KMS-11 (cell line): ENCODE results near the gene SECISBP2L.

Experiments used
- H2AFZ ChIP-seq: fragments of 200-600 bp; sonication (generic); 2 replicates; pipeline ENCODE4 v1.6.1; 2016; ENCODE audit warnings: antibody characterized with exemption, mixed run types, low read depth
- H3K27ac ChIP-seq: fragments of 200-600 bp; sonication (generic); 2 replicates; pipeline ENCODE4 v1.6.1; 2016; ENCODE audit warnings: mild to moderate bottlenecking, mixed run types
- H3K27me3 ChIP-seq: fragments of 200-600 bp; sonication (generic); 2 replicates; pipeline ENCODE4 v1.6.1; 2017; ENCODE audit warnings: mild to moderate bottlenecking, low read depth, mixed run types, moderate library complexity; ENCODE audit not compliant: insufficient read depth
- H3K36me3 ChIP-seq: fragments of 200-600 bp; sonication (generic); 2 replicates; pipeline ENCODE4 v1.6.1; 2017; ENCODE audit warnings: mild to moderate bottlenecking, mixed run types; ENCODE audit not compliant: insufficient read depth
- H3K4me1 ChIP-seq: fragments of 200-600 bp; sonication (generic); 2 replicates; pipeline ENCODE4 v1.6.1; 2016; ENCODE audit warnings: mild to moderate bottlenecking, low read depth, mixed run types; ENCODE audit not compliant: poor library complexity, severe bottlenecking
- H3K4me2 ChIP-seq: fragments of 200-600 bp; sonication (generic); 2 replicates; pipeline ENCODE4 v1.7.0; 2016; ENCODE audit warnings: mild to moderate bottlenecking, mixed run types
- H3K4me3 ChIP-seq: fragments of 200-600 bp; sonication (generic); IDR thresholded peaks from 2 replicates; pipeline ENCODE4 v1.6.1; 2017; ENCODE audit warnings: low read depth, low read length, mixed read lengths; ENCODE audit not compliant: insufficient read depth
- H3K79me2 ChIP-seq: fragments of 200-600 bp; sonication (generic); 2 replicates; pipeline ENCODE4 v1.6.1; 2016; ENCODE audit warnings: low read depth, mixed run types; ENCODE audit not compliant: insufficient read depth
- H3K9ac ChIP-seq: fragments of 200-600 bp; sonication (generic); 2 replicates; pipeline ENCODE4 v1.6.1; 2016; ENCODE audit warnings: mild to moderate bottlenecking, mixed run types
- H4K20me1 ChIP-seq: fragments of 200-600 bp; sonication (generic); 2 replicates; pipeline ENCODE4 v1.6.1; 2016; ENCODE audit warnings: mild to moderate bottlenecking, mixed run types; ENCODE audit not compliant: insufficient read depth
- TF ChIP-seq, protein P1 (sequence below): fragments of 200-600 bp; sonication (generic); conservative IDR thresholded peaks from 2 replicates; pipeline ENCODE4 v1.6.1; 2017; ENCODE audit warnings: low read depth, mild to moderate bottlenecking, antibody characterized with exemption, low read length, moderate library complexity, mixed read lengths

SECISBP2L gene

DNA sequence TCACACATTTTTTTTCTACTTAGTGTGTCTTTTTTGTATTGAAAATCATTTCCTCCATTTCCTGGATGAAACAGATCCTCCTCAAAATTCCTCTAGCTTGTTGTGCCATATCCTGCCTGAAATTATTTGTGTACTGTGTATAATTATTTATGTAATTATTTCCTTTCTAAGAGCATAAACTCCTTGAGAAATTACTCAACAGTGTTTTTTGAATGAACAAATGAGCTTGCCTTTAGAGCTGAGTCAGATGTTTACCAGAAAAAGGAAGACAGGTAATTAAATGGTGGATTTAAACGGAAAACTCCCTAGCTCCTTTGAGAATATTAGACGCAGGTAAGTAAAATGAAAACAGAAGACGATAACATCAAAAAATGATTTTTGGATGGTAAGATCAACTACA, 13.2 kb upstream of the SECISBP2L start:
- Histone ChIP-seq H3K27ac (no peak overlapping the region), H2AFZ (no peak overlapping the region), H3K4me1 (no peaks in the 10 kb centered on the region), H3K9ac (no peak overlapping the region), H3K36me3 (no peaks in the 10 kb centered on the region), H3K4me3 (no peak overlapping the region), H3K79me2 (no peaks in the 10 kb centered on the region), H4K20me1 (no peaks in the 10 kb centered on the region), H3K4me2 (no peak overlapping the region), H3K27me3 (no peaks in the 10 kb centered on the region)
- TF ChIP-seq, protein P1, sequence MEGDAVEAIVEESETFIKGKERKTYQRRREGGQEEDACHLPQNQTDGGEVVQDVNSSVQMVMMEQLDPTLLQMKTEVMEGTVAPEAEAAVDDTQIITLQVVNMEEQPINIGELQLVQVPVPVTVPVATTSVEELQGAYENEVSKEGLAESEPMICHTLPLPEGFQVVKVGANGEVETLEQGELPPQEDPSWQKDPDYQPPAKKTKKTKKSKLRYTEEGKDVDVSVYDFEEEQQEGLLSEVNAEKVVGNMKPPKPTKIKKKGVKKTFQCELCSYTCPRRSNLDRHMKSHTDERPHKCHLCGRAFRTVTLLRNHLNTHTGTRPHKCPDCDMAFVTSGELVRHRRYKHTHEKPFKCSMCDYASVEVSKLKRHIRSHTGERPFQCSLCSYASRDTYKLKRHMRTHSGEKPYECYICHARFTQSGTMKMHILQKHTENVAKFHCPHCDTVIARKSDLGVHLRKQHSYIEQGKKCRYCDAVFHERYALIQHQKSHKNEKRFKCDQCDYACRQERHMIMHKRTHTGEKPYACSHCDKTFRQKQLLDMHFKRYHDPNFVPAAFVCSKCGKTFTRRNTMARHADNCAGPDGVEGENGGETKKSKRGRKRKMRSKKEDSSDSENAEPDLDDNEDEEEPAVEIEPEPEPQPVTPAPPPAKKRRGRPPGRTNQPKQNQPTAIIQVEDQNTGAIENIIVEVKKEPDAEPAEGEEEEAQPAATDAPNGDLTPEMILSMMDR: no peak

DNA sequence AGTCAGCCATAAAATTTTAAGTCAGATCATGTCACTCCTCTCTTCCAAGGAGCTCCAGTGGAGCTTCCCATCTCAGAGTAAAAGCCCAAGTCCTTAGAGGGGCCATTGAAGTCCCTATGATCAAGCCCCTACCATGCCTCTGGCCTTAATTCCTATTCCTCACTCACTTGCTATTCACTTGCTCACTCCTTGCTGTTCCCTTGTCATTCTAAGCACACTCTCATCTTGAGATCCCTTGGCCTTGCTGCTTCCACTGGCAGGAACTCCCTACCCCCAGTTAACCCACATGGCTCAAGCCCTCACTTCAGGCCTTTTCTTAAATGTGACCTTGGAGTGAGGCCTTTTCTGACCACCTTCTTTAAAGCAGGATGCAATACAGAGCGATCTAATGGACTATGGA, 12.3 kb upstream of the SECISBP2L start:
- Histone ChIP-seq H3K9ac (no peak overlapping the region), H3K36me3 (no peaks in the 10 kb centered on the region), H3K27ac (no peak overlapping the region), H2AFZ (no peak overlapping the region), H4K20me1 (no peaks in the 10 kb centered on the region), H3K4me1 (no peaks in the 10 kb centered on the region), H3K4me3 (no peak overlapping the region), H3K4me2 (no peak overlapping the region), H3K79me2 (no peaks in the 10 kb centered on the region), H3K27me3 (no peaks in the 10 kb centered on the region)
- TF ChIP-seq, protein P1: no peak

DNA sequence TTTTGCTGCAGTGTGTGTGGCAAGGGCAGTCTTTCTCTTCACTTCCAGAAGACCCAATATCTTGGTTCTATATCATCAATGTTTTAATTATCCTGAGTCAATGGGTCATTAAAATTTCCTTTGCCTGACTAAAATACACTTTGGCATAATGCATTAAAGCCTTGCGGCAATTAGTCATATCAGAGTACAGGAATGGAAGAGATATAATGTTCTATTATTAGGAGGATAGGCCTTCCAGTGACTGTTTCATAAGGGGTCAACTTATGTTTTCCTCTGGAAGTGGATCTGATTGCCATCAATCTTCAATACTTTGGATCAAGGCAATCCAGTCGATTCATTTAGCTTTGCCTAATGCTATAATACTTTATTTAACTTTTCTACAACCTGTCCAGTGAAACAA, 9.4 kb upstream of the SECISBP2L start:
- no peak overlapping the region for H3K4me3 ChIP-seq
- no peaks in the 10 kb centered on the region for H3K27me3 ChIP-seq
- H3K4me2 ChIP-seq: no peak overlapping the region
- H3K4me1 ChIP-seq: no peaks in the 10 kb centered on the region
- no peak overlapping the region for H3K27ac ChIP-seq
- no peaks in the 10 kb centered on the region for H4K20me1 ChIP-seq
- TF ChIP-seq, protein P1: no peak
- H3K9ac ChIP-seq: no peak overlapping the region
- H3K36me3 ChIP-seq: no peaks in the 10 kb centered on the region
- no peaks in the 10 kb centered on the region for H3K79me2 ChIP-seq
- no peak overlapping the region for H2AFZ ChIP-seq

DNA sequence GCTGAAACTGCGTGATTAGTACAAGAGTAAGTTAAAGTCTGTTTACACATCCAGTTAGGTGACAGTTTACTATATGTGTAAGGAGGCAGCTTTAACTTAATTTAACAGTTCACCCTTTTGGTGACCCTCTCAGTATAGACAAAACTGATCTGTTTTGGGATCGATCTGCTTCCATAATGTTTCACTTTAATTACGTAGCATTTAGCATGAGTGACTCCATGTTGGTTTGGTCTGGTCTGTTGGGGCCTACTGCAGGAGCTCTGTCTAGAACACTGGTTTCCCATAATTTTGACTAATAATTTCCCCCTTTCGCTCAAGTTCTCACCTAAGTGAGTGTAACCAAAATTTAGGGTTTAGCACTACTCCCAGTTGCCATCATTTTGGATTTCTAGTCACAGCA, 6.4 kb upstream of the SECISBP2L start:
- H3K9ac ChIP-seq: no peak overlapping the region
- no peaks in the 10 kb centered on the region for H3K79me2 ChIP-seq
- H3K4me3 ChIP-seq: no peak overlapping the region
- H3K4me1 ChIP-seq: no peaks in the 10 kb centered on the region
- no peaks in the 10 kb centered on the region for H4K20me1 ChIP-seq
- H3K36me3 ChIP-seq: no peaks in the 10 kb centered on the region
- H3K4me2 ChIP-seq: no peak overlapping the region
- H3K27me3 ChIP-seq: no peaks in the 10 kb centered on the region
- H3K27ac ChIP-seq: no peak overlapping the region
- TF ChIP-seq, protein P1: no peak
- no peak overlapping the region for H2AFZ ChIP-seq

DNA sequence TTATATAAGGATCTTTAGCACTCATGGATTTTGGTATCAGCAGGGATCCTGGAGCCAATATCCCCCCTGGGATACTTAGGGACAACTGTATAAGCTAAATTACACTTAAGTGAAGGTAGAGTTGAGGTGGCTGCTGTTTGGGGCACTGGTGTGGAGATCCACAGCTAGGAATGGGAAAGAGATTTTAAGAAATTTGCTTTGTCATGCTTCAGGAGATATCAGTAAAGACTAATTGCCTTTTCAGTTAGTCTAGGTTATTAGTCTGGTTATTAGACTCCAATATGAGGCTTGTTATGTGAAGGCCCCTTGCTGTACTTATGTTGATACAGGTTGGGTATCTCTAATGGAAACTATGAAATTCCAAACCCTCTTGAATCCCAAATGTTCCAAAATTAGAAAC, 1.2 kb upstream of the SECISBP2L start:
- Histone ChIP-seq H4K20me1 (no peaks in the 10 kb centered on the region), H3K27ac (no peak overlapping the region), H3K4me3 (no peak overlapping the region), H3K9ac (no peak overlapping the region), H3K36me3 (no peaks in the 10 kb centered on the region), H3K27me3 (no peaks in the 10 kb centered on the region), H3K4me1 (peaks cover 18% of the 10 kb centered on the region), H3K79me2 (peaks cover 35% of the 10 kb centered on the region), H2AFZ (0 out of 2 replicates have a peak overlapping the region, but pooled peaks have one; percentile 18), H3K4me2 (no peak overlapping the region)
- TF ChIP-seq, protein P1: no peak
